ENCODE data around the gene POU3F3.

Gene POU3F3

GRCh38 chr2:104891145-104891544, 37.2 kb downstream of the POU3F3 start:
- no peak overlapping the region for H3K27ac ChIP-seq
- no peak for TF ChIP-seq CTCF (IDR thresholded peaks at IDR 0.05)
- no peak for TF ChIP-seq ZFX (IDR thresholded peaks at IDR 0.05; ENCODE audit: borderline replicate concordance)

- TF ChIP-seq CTCF (IDR thresholded peaks at IDR 0.05) (no peak), ZFX (IDR thresholded peaks at IDR 0.05; ENCODE audit: borderline replicate concordance) (no peak)
- no peak overlapping the region for H3K27ac ChIP-seq
Observed at GRCh38 chr2:104896446-104896845, 42.5 kb downstream of the POU3F3 start.

GRCh38 chr2:104897515-104898184, 43.7 kb downstream of the POU3F3 start:
- no peak overlapping the region for H3K27ac ChIP-seq
- no peak for TF ChIP-seq ZFX (IDR thresholded peaks at IDR 0.05; ENCODE audit: borderline replicate concordance)
- no peak for TF ChIP-seq CTCF (IDR thresholded peaks at IDR 0.05)

GRCh38 chr2:104900608-104901007, 46.7 kb downstream of the POU3F3 start:
- H3K27ac ChIP-seq, result no peak overlapping the region
- TF ChIP-seq CTCF (IDR thresholded peaks at IDR 0.05) (no peak), ZFX (IDR thresholded peaks at IDR 0.05; ENCODE audit: borderline replicate concordance) (no peak)

- no peak for TF ChIP-seq CTCF (IDR thresholded peaks at IDR 0.05)
- TF ChIP-seq ZFX (IDR thresholded peaks at IDR 0.05; ENCODE audit: borderline replicate concordance), result no peak
- H3K27ac ChIP-seq, result no peak overlapping the region
Observed at GRCh38 chr2:104901037-104901881, 47.3 kb downstream of the POU3F3 start.

- TF ChIP-seq ZFX (IDR thresholded peaks at IDR 0.05; ENCODE audit: borderline replicate concordance), result no peak
- TF ChIP-seq CTCF (IDR thresholded peaks at IDR 0.05), result no peak
Observed at GRCh38 chr2:104902317-104902716, 48.4 kb downstream of the POU3F3 start.

More at GRCh38 chr2:104902317-104902716, 48.4 kb downstream of the POU3F3 start:
- no peak overlapping the region for H3K27ac ChIP-seq
